ENCODE results near the gene ANO7.
A peak's percentile ranks its signal among the peaks of the same experiment; 100 is the strongest.

The ANO7 gene

DNA sequence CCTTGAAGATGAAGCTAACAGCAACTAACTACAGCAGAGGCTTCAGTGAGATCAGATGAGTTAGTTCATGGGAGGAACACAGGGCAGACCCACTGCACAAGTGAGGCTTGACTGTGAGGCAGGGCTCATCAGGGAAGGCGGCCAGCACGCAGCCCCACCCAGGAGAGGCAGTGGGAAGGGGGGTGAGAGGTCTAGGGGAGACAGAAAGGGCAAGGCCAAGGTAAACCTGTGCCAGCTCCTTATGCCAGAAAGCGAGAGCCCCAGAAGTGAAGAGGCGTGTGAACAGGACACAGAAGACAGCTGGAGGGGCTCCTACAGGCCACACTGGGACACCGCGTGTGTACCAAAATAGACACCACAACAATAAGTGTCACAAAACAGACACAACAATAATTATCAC lies 48.6 kb downstream of the ANO7 start:
- H3K4me1 Mint-ChIP-seq: no peaks in the 10 kb centered on the region
- H3K36me3 Mint-ChIP-seq (ENCODE audit: low read depth): peaks cover 94% of the 10 kb centered on the region
- H3K27me3 Mint-ChIP-seq (ENCODE audit: low read depth): no peaks in the 10 kb centered on the region
- TF ChIP-seq, protein P1, sequence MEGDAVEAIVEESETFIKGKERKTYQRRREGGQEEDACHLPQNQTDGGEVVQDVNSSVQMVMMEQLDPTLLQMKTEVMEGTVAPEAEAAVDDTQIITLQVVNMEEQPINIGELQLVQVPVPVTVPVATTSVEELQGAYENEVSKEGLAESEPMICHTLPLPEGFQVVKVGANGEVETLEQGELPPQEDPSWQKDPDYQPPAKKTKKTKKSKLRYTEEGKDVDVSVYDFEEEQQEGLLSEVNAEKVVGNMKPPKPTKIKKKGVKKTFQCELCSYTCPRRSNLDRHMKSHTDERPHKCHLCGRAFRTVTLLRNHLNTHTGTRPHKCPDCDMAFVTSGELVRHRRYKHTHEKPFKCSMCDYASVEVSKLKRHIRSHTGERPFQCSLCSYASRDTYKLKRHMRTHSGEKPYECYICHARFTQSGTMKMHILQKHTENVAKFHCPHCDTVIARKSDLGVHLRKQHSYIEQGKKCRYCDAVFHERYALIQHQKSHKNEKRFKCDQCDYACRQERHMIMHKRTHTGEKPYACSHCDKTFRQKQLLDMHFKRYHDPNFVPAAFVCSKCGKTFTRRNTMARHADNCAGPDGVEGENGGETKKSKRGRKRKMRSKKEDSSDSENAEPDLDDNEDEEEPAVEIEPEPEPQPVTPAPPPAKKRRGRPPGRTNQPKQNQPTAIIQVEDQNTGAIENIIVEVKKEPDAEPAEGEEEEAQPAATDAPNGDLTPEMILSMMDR (IDR thresholded peaks at IDR 0.05; ENCODE audit: unreplicated experiment in 3 of 3): no peak
- H3K27ac Mint-ChIP-seq: peak overlapping the region in 1 of 3 experiments; percentile 44
- no peaks in the 10 kb centered on the region for H3K9me3 Mint-ChIP-seq
- no peak overlapping the region for H3K4me3 Mint-ChIP-seq

DNA sequence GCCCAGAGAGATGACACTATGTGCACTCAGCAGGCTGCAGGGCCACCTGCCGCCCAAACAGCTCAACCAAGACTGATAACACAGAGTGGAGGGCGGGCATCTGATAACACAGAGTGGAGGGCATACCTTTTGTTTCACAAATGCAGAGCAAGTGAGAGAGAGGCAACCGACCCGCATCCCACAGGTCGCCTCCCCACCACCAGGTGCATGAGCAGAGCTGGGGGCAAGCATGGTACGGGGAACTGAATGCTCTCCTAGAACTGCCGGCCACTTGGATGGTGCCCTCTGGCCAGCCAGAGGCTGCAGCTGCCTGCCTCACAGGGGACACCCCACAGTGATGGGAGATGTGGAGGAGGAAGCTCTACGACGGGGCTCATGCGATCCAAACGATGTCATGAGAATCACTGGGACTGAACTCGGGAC lies 49.5 kb downstream of the ANO7 start:
- TF ChIP-seq, protein P1 (IDR thresholded peaks at IDR 0.05; ENCODE audit: unreplicated experiment in 3 of 3): no peak
- Mint-ChIP-seq H3K9me3 (no peaks in the 10 kb centered on the region), H3K27ac (no peak overlapping the region), H3K27me3 (ENCODE audit: low read depth) (no peaks in the 10 kb centered on the region), H3K36me3 (ENCODE audit: low read depth) (peaks cover 95% of the 10 kb centered on the region), H3K4me3 (no peak overlapping the region), H3K4me1 (no peaks in the 10 kb centered on the region)

DNA sequence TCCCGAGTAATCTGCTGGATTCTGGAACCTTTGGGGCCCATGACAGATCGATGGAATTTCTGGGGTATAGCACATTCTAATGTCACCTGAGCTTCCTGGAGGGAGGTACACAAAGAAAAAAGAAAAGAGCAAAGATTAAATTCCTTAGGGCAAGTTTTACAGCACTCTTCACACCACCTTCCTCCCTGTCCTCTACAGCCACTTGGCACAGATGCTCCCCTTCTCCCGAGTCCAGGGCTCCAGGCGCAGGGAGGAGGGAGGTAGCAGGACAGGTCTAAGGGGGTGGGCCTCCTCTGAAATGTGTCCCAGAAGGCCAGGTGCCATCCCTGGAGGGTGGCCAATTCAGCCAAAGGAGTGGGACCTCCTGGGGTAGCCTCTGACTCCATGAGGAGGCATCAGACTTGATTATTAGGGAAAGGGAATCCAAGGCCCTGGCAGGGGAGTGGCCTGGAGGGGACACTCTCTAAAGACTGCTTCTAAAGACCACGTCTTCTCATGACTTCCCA lies 50.3 kb downstream of the ANO7 start:
- Mint-ChIP-seq H3K27me3 (ENCODE audit: low read depth) (no peaks in the 10 kb centered on the region), H3K4me3 (no peak overlapping the region), H3K36me3 (ENCODE audit: low read depth) (peaks cover 95% of the 10 kb centered on the region), H3K9me3 (no peaks in the 10 kb centered on the region), H3K4me1 (no peaks in the 10 kb centered on the region), H3K27ac (no peak overlapping the region)
- TF ChIP-seq, protein P1 (IDR thresholded peaks at IDR 0.05; ENCODE audit: unreplicated experiment in 3 of 3): no peak

DNA sequence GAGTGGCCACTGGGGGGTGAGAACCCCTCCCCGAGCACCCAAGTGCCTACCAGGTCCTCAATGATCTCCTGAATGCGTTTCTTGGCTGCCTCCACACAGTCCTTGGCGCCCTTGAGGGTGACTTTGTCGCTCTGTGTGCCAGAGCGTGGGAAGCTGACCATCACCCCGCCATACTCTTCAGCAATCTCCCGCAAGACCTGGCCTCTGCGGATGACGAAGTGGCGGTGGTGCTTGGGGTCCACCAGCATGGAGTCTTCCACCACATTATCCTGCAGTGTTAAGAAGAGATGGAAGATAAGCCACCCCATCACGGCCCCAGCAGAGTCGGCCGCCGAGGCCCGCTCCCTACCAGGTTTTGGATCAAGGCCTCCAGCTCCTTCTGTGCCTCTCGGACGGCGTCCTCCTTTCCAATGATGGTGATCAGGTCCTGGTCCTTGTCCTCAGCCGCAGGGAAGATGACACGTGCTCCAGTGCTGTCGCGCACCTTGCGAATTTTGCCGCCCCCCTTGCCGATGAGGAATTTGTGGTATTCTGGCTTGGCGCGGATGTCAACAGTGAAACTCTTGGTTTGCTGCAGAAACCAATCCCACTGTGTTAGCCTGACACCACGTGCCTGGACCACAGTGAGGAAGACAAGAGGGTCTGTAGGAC lies 51.2 kb downstream of the ANO7 start:
- Mint-ChIP-seq H3K4me3 (no peak overlapping the region), H3K9me3 (no peaks in the 10 kb centered on the region), H3K4me1 (no peaks in the 10 kb centered on the region), H3K27ac (no peak overlapping the region), H3K36me3 (ENCODE audit: low read depth) (peaks cover 95% of the 10 kb centered on the region), H3K27me3 (ENCODE audit: low read depth) (no peaks in the 10 kb centered on the region)
- TF ChIP-seq, protein P1 (IDR thresholded peaks at IDR 0.05; ENCODE audit: unreplicated experiment in 3 of 3): no peak

DNA sequence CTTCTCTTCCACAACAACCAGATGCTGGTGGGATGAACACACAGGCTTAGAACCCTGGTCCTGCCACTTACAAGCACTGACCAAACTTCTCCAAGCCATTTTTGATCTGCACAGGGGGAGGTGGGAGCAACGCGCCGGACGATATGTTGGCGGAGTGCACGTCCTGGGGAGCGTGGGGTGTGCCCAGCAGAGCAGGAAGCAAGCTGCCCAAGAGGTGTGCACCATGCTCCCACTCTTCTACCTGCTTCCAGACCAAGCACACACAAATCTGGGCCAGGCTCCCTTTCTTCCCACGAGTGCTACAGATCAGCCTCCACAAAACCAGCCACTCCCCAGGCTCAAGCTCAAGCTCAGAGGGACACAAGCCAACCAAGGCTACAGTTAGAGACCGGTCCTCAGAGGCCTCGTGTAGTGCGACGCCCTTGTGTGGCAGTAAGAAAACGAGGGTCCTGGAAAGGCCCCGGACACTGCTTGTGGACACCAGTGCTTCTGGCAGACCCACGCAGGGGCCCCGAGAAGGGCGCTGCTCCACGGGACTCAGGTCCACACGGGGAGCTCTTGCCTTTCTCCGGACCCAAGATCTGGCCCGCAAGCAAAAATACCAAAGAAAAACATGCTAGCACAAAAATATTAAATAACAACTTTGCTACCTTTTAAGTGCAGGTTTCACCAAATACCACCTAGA lies 52.0 kb downstream of the ANO7 start:
- Mint-ChIP-seq H3K27ac (no peak overlapping the region), H3K36me3 (ENCODE audit: low read depth) (peaks cover 92% of the 10 kb centered on the region), H3K9me3 (no peaks in the 10 kb centered on the region), H3K27me3 (ENCODE audit: low read depth) (no peaks in the 10 kb centered on the region), H3K4me3 (no peak overlapping the region), H3K4me1 (no peaks in the 10 kb centered on the region)
- TF ChIP-seq, protein P1 (IDR thresholded peaks at IDR 0.05; ENCODE audit: unreplicated experiment in 3 of 3): no peak

Data from nephron (organoid).